ENCODE data around the gene FATE1. TPM values are rescaled to one million over a fixed set of nuclear protein-coding genes. Genes with fewer than 3 reads are reported as not detected.

FATE1 gene
- polyA plus RNA-seq, 1 donor from 2014 or later = not detected

GRCh38 chrX:151754047-151754429 is 38.2 kb downstream of the FATE1 start:
- H3K79me2 ChIP-seq (replicated peaks; ENCODE audit: insufficient read depth, low read length) = no peaks in the 10 kb centered on the region
- TF ChIP-seq TAF1 (IDR thresholded peaks at IDR 0.05; ENCODE audit: low read depth) (no peak), RAD21 (conservative IDR thresholded peaks at IDR 0.05) (no peak), EP300 (conservative IDR thresholded peaks at IDR 0.05; ENCODE audit: poor library complexity, severe bottlenecking) (no peak), POLR2AphosphoS5 (IDR thresholded peaks at IDR 0.05) (no peak), MXI1 (conservative IDR thresholded peaks at IDR 0.05; ENCODE audit: poor library complexity, severe bottlenecking) (no peak), SMC3 (conservative IDR thresholded peaks at IDR 0.05; ENCODE audit: poor library complexity) (no peak), EZH2 (IDR thresholded peaks at IDR 0.05; ENCODE audit: borderline replicate concordance, insufficient read depth, low read length, poor library complexity, severe bottlenecking) (no peak), CTCF (IDR thresholded peaks at IDR 0.05; ENCODE audit: poor library complexity, severe bottlenecking) (no peak)
- TF ChIP-seq, protein P1, sequence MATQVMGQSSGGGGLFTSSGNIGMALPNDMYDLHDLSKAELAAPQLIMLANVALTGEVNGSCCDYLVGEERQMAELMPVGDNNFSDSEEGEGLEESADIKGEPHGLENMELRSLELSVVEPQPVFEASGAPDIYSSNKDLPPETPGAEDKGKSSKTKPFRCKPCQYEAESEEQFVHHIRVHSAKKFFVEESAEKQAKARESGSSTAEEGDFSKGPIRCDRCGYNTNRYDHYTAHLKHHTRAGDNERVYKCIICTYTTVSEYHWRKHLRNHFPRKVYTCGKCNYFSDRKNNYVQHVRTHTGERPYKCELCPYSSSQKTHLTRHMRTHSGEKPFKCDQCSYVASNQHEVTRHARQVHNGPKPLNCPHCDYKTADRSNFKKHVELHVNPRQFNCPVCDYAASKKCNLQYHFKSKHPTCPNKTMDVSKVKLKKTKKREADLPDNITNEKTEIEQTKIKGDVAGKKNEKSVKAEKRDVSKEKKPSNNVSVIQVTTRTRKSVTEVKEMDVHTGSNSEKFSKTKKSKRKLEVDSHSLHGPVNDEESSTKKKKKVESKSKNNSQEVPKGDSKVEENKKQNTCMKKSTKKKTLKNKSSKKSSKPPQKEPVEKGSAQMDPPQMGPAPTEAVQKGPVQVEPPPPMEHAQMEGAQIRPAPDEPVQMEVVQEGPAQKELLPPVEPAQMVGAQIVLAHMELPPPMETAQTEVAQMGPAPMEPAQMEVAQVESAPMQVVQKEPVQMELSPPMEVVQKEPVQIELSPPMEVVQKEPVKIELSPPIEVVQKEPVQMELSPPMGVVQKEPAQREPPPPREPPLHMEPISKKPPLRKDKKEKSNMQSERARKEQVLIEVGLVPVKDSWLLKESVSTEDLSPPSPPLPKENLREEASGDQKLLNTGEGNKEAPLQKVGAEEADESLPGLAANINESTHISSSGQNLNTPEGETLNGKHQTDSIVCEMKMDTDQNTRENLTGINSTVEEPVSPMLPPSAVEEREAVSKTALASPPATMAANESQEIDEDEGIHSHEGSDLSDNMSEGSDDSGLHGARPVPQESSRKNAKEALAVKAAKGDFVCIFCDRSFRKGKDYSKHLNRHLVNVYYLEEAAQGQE (IDR thresholded peaks at IDR 0.05; ENCODE audit: borderline replicate concordance) = no peak
- no peak overlapping the region for H2AFZ ChIP-seq (ENCODE audit: low read depth, low read length)
- H3K27ac ChIP-seq (ENCODE audit: low read length) = no peak overlapping the region
- H3K9me2 ChIP-seq (ENCODE audit: insufficient read depth, low read length) = no peaks in the 10 kb centered on the region
- no peak overlapping the region for H3K4me2 ChIP-seq (ENCODE audit: low read length)
- H3K27me3 ChIP-seq (ENCODE audit: insufficient read depth, low read depth, low read length) = no peaks in the 10 kb centered on the region
- H3K4me3 ChIP-seq (ENCODE audit: low read length) = no peak overlapping the region
- no peak overlapping the region for H3K9ac ChIP-seq (ENCODE audit: low read length)
- no peaks in the 10 kb centered on the region for H4K20me1 ChIP-seq (ENCODE audit: insufficient read depth)
- no peaks in the 10 kb centered on the region for H3K36me3 ChIP-seq (ENCODE audit: insufficient read depth, low read length)
- H3K9me3 ChIP-seq (ENCODE audit: low read length) = no peaks in the 10 kb centered on the region
- no peaks in the 10 kb centered on the region for H3F3A ChIP-seq (ENCODE audit: insufficient read depth, low read length, poor library complexity, severe bottlenecking)

- H3K4me2 ChIP-seq (ENCODE audit: low read length) = no peak overlapping the region
- no peaks in the 10 kb centered on the region for H4K20me1 ChIP-seq (ENCODE audit: insufficient read depth)
- TF ChIP-seq SMC3 (conservative IDR thresholded peaks at IDR 0.05; ENCODE audit: poor library complexity) (no peak), MXI1 (conservative IDR thresholded peaks at IDR 0.05; ENCODE audit: poor library complexity, severe bottlenecking) (no peak), EZH2 (IDR thresholded peaks at IDR 0.05; ENCODE audit: borderline replicate concordance, insufficient read depth, low read length, poor library complexity, severe bottlenecking) (no peak), TAF1 (IDR thresholded peaks at IDR 0.05; ENCODE audit: low read depth) (no peak), POLR2AphosphoS5 (IDR thresholded peaks at IDR 0.05) (no peak), RAD21 (conservative IDR thresholded peaks at IDR 0.05) (no peak), CTCF (IDR thresholded peaks at IDR 0.05; ENCODE audit: poor library complexity, severe bottlenecking) (no peak), EP300 (conservative IDR thresholded peaks at IDR 0.05; ENCODE audit: poor library complexity, severe bottlenecking) (no peak)
- TF ChIP-seq, protein P1 (IDR thresholded peaks at IDR 0.05; ENCODE audit: borderline replicate concordance) = no peak
- H3K79me2 ChIP-seq (replicated peaks; ENCODE audit: insufficient read depth, low read length) = no peaks in the 10 kb centered on the region
- H3K9me3 ChIP-seq (ENCODE audit: low read length) = no peaks in the 10 kb centered on the region
- no peaks in the 10 kb centered on the region for H3K36me3 ChIP-seq (ENCODE audit: insufficient read depth, low read length)
- no peak overlapping the region for H3K27ac ChIP-seq (ENCODE audit: low read length)
- H3K9ac ChIP-seq (ENCODE audit: low read length) = no peak overlapping the region
- H3K4me3 ChIP-seq (ENCODE audit: low read length) = no peak overlapping the region
- no peak overlapping the region for H2AFZ ChIP-seq (ENCODE audit: low read depth, low read length)
- H3F3A ChIP-seq (ENCODE audit: insufficient read depth, low read length, poor library complexity, severe bottlenecking) = no peaks in the 10 kb centered on the region
- H3K9me2 ChIP-seq (ENCODE audit: insufficient read depth, low read length) = no peaks in the 10 kb centered on the region
- H3K27me3 ChIP-seq (ENCODE audit: insufficient read depth, low read depth, low read length) = no peaks in the 10 kb centered on the region
These were observed 38.9 kb downstream of the FATE1 start for GRCh38 chrX:151754641-151755215.
